NCI-H146 (cell line): ENCODE results near the gene PALLD.

Experiments used
- DNase-seq: peaks from one replicate; lab custom pipeline; 2025; lab: John Stamatoyannopoulos, UW

PALLD gene

GRCh38 chr4:168647646-168648375 is 151.0 kb downstream of the PALLD start:
- no peak for DNase-seq

- DNase-seq = no peak
These were observed 151.6 kb downstream of the PALLD start for GRCh38 chr4:168648494-168648893.

GRCh38 chr4:168648929-168649328 is 152.1 kb downstream of the PALLD start:
- no peak for DNase-seq

GRCh38 chr4:168651374-168651773 is 154.5 kb downstream of the PALLD start:
- DNase-seq = no peak

- DNase-seq = no peak
These were observed 155.0 kb downstream of the PALLD start for GRCh38 chr4:168651864-168652263.

DNA sequence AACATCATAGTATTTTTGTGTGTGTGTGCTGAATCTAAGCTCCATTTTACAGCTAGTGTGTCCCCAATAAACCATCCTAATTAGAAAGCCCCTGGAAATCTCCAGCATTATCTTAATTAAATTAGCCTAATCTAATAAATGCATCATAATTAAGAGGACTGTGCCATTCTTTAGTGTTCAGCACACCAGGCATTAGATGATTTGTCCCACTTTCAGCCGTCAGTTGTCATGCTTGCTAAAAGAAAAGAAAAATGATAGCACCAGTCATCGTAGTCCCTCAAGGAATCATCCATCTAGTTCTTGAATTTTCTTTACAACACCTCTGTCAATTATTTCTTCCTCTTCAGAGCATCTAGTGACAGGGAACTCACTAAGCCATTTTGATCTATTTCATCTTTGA is 155.9 kb downstream of the PALLD start:
- DNase-seq = no peak

GRCh38 chr4:168654104-168654847 is 157.4 kb downstream of the PALLD start:
- DNase-seq = no peak

- no peak for DNase-seq
These were observed 158.0 kb downstream of the PALLD start for GRCh38 chr4:168654848-168655174.

DNA sequence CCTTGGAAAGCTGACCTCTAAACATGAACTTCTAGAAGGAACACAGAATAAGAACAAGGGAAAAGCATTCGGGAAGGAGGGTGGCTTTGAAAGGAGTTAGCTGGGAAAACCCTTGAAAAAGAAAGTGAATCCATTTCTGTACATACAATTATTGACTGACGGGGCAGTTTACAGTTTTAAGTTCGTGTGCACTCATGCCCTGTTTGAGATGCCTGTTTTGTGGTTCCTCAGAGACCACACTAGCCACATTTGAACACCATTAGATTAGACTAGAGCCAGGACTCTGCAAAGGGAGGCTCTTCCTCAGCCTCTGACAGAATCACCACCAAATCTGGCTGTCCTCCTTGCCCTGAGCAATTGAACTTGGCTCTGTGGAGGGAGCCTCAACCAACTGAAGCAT is 158.3 kb downstream of the PALLD start:
- no peak for DNase-seq

- DNase-seq = no peak
These were observed 159.3 kb downstream of the PALLD start for GRCh38 chr4:168656055-168656660.

GRCh38 chr4:168656946-168657473 is 160.2 kb downstream of the PALLD start:
- DNase-seq = no peak

DNA sequence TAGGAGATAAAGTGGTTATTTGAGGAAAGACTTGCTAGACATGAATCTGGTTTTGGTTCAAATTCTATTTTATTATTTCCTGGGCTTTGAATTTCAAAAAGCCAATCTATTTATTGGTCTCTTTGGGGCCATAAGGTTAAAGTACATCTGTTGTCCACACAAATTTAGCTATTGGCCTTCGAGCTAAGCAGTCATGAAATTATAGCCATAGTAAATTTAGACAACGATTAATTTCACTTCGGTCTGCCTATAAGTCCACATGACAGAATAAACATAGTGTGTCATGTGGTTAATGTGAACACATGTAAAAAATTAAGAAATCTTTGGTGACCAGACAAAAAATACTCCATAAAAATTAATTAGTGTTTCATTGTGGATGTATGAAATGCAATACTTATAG is 161.9 kb downstream of the PALLD start:
- no peak for DNase-seq

DNA sequence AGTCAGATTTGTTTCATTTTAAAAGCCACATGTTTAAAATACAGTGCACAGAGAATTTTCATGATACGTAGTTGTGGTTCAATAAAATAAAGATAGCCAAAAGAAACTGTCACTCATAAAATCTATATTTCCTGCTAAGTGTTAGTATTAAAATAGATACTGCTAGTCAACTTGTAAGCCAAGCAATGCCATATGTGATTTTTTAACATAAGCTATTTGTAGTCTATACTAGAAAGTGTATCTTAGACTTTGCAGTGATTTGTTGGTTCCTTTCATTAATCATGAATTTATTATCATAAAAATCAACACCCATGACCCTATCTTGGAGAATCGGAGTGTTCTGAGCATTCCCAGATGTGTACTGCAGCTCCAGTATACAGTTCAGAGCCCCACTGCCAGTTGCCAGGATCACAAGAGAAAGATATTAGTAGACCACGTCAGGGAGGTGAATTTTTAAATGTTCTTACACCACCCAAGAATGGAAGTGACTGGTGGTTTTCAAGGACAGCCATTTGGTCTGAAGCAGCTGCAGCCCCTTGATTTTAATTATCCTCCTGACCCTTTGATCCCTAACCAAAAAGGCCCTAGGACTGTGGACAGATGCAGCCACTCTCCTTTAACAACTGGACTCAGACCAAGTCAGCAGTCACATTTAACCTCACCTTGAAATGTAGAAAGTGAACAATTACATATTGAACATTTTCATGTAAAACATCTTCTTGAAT is 163.1 kb downstream of the PALLD start:
- no peak for DNase-seq

- no peak for DNase-seq
These were observed 165.6 kb downstream of the PALLD start for GRCh38 chr4:168662297-168662984.

GRCh38 chr4:168664242-168664891 is 167.5 kb downstream of the PALLD start:
- no peak for DNase-seq

DNA sequence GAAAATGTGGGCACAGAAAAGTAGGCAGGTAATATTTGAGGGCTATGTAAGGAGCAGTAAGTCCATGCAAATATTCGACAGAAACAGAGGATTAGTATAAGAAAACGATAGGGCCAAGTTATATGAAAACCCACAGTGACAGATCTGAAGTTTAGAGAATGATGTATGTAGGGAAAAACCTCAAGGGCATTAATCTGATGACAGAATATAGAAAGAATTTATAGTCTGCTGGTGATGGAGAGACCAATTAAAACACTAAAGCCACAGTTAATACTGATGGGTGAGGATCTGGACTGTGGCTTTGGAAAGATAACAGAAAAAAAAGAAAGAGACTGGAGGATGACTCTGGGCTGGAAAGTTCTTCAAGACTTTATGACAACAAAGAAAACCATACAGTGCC is 169.7 kb downstream of the PALLD start:
- no peak for DNase-seq

DNA sequence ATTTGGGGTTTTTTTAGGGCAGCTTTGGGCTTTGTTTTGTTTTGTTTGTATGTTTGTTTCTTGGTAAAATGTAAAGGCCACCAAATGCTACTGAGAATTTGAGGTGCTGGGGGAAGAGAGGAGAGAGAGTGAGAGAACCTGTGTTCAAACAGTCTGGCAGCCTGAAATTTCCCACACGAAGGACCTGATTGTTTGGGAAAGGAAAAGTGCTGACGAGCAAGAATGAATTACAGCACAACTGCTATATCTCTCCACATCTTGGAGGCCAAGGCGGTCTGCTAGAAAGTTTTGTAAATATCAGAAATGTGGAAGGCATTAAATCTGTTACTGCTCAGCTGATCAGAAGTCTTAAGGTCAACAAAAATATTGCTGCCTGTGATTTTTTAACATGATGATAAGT is 170.5 kb downstream of the PALLD start:
- no peak for DNase-seq

DNA sequence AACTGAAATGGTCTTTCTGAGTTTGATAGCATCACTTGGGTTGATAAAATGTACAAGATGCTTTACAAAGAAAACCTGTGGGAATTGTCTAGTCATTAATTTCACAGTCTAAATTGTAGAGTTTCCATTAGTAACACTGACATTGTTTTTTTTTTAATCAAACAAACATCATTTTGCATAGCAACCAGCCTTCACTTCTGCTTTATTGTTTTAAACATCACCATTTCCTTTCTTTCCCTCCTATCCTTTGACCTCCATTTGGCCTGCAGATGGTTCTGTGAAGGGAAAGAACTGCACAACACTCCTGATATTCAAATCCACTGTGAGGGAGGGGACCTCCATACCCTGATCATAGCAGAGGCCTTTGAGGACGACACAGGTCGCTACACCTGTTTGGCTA is 171.1 kb downstream of the PALLD start:
- DNase-seq = no peak

- DNase-seq = no peak
These were observed 176.6 kb downstream of the PALLD start for GRCh38 chr4:168673476-168673875.

- DNase-seq = no peak
These were observed 177.4 kb downstream of the PALLD start for GRCh38 chr4:168674077-168674747.

DNA sequence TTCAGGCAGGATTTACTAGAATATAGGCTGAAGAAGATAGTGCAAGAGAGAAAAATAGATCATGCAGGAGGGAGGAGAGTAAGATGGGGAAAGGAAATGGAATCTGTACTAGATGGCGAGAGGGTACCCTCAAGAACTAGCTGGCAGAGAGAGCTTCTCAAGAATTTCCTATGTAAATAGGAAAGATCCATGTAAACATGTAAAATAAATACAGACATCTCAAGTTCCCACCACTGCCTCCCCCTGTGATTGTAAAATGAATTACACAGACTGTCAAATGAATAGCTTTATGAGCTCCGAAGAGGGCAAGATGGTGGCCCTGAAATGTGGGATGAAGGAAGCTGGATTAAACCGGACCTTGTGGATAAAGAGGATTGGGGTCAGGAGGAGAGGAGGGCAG is 178.0 kb downstream of the PALLD start:
- DNase-seq = no peak
